GM19467 (cell line): ENCODE results near the gene NDNF.

ENCODE experiments used
- ATAC-seq: cut with Tn5 transposase; IDR thresholded peaks from one replicate; pipeline ENCODE4 v1.9.1; 2021; ENCODE audit warnings: mild to moderate bottlenecking, moderate library complexity; ENCODE audit not compliant: unreplicated experiment

The NDNF gene

GRCh38 chr4:121070696-121071639, 1.4 kb downstream of the NDNF start:
- no peak for ATAC-seq

- no peak for ATAC-seq
Measured at GRCh38 chr4:121070274-121070673, 2.1 kb downstream of the NDNF start.

GRCh38 chr4:121069430-121069829, 2.9 kb downstream of the NDNF start:
- ATAC-seq = no peak

GRCh38 chr4:121064482-121064881, 7.9 kb downstream of the NDNF start:
- ATAC-seq = no peak

GRCh38 chr4:121062521-121062920, 9.8 kb downstream of the NDNF start:
- ATAC-seq = no peak

GRCh38 chr4:121061861-121062260, 10.5 kb downstream of the NDNF start:
- ATAC-seq = no peak

- no peak for ATAC-seq
Measured at GRCh38 chr4:121061215-121061614, 11.1 kb downstream of the NDNF start.

- ATAC-seq = no peak
Measured at GRCh38 chr4:121057466-121057922, 14.8 kb downstream of the NDNF start.

- ATAC-seq = no peak
Measured at GRCh38 chr4:121056066-121056465, 16.3 kb downstream of the NDNF start.

- no peak for ATAC-seq
Measured at GRCh38 chr4:121054373-121054772, 18.0 kb downstream of the NDNF start.

GRCh38 chr4:121053601-121054143, 18.7 kb downstream of the NDNF start:
- ATAC-seq = no peak

- no peak for ATAC-seq
Measured at GRCh38 chr4:121050300-121050699, 22.0 kb downstream of the NDNF start.

GRCh38 chr4:121049072-121049599, 23.2 kb downstream of the NDNF start:
- ATAC-seq = no peak

GRCh38 chr4:121048165-121048564, 24.2 kb downstream of the NDNF start:
- no peak for ATAC-seq

GRCh38 chr4:121041307-121042090, 30.8 kb downstream of the NDNF start:
- peak; percentile 99 for ATAC-seq

- ATAC-seq = no peak
Measured at GRCh38 chr4:121034017-121034416, 38.3 kb downstream of the NDNF start.

- no peak for ATAC-seq
Measured at GRCh38 chr4:121030711-121031110, 41.6 kb downstream of the NDNF start.

- no peak for ATAC-seq
Measured at GRCh38 chr4:121030131-121030530, 42.2 kb downstream of the NDNF start.

GRCh38 chr4:121026034-121026433, 46.3 kb downstream of the NDNF start:
- ATAC-seq = no peak

- ATAC-seq = no peak
Measured at GRCh38 chr4:121025540-121025939, 46.8 kb downstream of the NDNF start.

GRCh38 chr4:121018543-121018942, 53.8 kb downstream of the NDNF start:
- no peak for ATAC-seq
